ENCODE data around the gene GRIK4.

GRIK4 gene

DNA sequence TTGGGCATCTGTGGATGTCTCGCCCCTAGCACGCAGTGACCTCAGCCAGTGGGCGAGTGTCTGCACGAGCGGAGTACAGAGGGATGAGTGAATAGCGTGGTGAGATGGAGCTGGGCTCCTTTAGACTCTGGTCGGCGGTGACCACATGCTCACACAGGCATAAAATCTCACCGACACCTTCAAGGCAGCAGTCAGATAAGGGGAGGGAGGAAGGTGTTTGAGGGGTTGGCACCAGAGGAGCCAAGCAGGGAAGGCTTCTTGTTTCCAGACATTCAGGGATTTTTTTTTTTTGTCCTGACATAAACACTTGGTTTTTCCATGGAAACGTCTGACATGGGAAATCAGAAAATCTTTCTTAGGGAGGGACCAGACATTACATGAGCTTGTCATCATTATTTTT is 35.8 kb downstream of the GRIK4 start:
- no peak overlapping the region for H3K4me3 ChIP-seq (replicated peaks in 1 of 2; ENCODE audit: low read depth in 2 of 2, low read length in 2 of 2)
- TF ChIP-seq CTCF (IDR thresholded peaks at IDR 0.05; ENCODE audit: low read depth, low read length), result no peak
- peak in 1 of 2 donors; percentile 45 for DNase-seq (ENCODE audit: low read depth in 2 of 2)

GRCh38 chr11:120547811-120548681 is 36.5 kb downstream of the GRIK4 start:
- H3K4me3 ChIP-seq (replicated peaks in 1 of 2; ENCODE audit: low read depth in 2 of 2, low read length in 2 of 2), result no peak overlapping the region
- TF ChIP-seq CTCF (IDR thresholded peaks at IDR 0.05; ENCODE audit: low read depth, low read length), result no peak
- peak; percentile 89 to 94 for DNase-seq (ENCODE audit: low read depth in 2 of 2)

GRCh38 chr11:120548682-120549209 is 37.2 kb downstream of the GRIK4 start:
- no peak for DNase-seq (ENCODE audit: low read depth in 2 of 2)
- no peak for TF ChIP-seq CTCF (IDR thresholded peaks at IDR 0.05; ENCODE audit: low read depth, low read length)
- no peak overlapping the region for H3K4me3 ChIP-seq (replicated peaks in 1 of 2; ENCODE audit: low read depth in 2 of 2, low read length in 2 of 2)

GRCh38 chr11:120549346-120549745 is 37.8 kb downstream of the GRIK4 start:
- no peak for TF ChIP-seq CTCF (IDR thresholded peaks at IDR 0.05; ENCODE audit: low read depth, low read length)
- H3K4me3 ChIP-seq (replicated peaks in 1 of 2; ENCODE audit: low read depth in 2 of 2, low read length in 2 of 2), result no peak overlapping the region
- no peak for DNase-seq (ENCODE audit: low read depth in 2 of 2)

DNA sequence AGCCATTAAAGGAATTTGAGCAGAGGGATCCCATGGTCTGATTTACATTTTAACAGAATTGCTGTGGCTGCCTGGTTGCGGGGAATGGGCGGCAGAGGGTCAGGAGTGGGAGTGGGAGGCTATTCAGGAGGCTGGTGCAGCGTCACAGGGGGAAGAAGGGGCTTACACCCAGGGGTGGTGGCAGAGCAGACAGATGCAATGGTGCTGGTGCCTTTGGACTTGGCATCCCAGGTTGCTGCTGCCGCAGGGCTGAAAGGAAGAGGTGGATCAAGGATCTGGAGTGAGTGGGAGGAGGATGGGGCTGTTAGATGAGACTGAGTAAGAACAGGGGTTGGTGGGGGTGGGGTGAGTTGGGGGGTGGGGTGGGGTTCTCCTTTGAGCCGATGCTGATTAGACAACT is 38.5 kb downstream of the GRIK4 start:
- DNase-seq (ENCODE audit: low read depth in 2 of 2), result no peak
- H3K4me3 ChIP-seq (replicated peaks in 1 of 2; ENCODE audit: low read depth in 2 of 2, low read length in 2 of 2), result no peak overlapping the region
- TF ChIP-seq CTCF (IDR thresholded peaks at IDR 0.05; ENCODE audit: low read depth, low read length), result no peak

DNA sequence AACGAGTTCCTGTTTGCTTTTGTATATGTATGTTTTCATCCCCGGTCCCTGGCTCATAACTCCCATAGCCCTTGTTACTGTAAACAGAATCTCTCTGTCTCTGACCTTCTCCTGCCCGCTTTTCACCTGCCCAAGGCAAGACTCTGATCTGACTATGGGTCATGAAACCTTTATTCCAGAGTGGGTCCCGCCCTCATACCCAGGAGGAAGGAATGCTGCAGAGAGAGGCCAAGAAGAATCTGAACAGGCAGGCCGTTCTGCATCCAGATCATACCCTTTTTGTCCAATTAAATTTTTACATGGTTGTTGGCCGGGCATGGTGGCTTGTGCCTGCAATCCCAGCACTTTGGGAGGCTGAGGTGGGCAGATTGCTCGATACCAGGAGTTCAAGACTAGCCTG is 39.6 kb downstream of the GRIK4 start:
- no peak for DNase-seq (ENCODE audit: low read depth in 2 of 2)
- no peak for TF ChIP-seq CTCF (IDR thresholded peaks at IDR 0.05; ENCODE audit: low read depth, low read length)
- H3K4me3 ChIP-seq (replicated peaks in 1 of 2; ENCODE audit: low read depth in 2 of 2, low read length in 2 of 2), result no peak overlapping the region

All from cardiac fibroblast (primary cell).